Psoas muscle (tissue), 8 donors: ENCODE data around the gene NT5DC1. TPM values are rescaled to one million over a fixed set of nuclear protein-coding genes. Genes with fewer than 3 reads are reported as not detected.
"Not testable (repeated sequence)": the region's sequence is repeated elsewhere in the genome, so short reads cannot be mapped to it uniquely, and the experiment has no call there.

Experiments used
- ATAC-seq, 4 donors: fragments of 200-7000 bp; cut with Tn5 transposase; one replicate each; pipeline ENCODE4 v1.9.1; 2020; ENCODE audit warnings: moderate library complexity in 3 of 4, mild to moderate bottlenecking in 2 of 4
- DNase-seq, 2 donors: peaks; one replicate each; pipeline ENCODE4 v3.0.0-alpha.2; 2020
- H3K27ac ChIP-seq: fragments of 200-600 bp; one replicate; pipeline ENCODE4 v1.8.0; 2022
- H3K27me3 ChIP-seq, 3 donors: fragments of 200-600 bp in 1 of 3; one replicate each; pipeline versions ENCODE4 v1.6.1 to v1.8.0; 2013 to 2022; ENCODE audit warnings: low read length in 2 of 3, mild to moderate bottlenecking in 2 of 3, moderate library complexity in 1 of 3; ENCODE audit not compliant: insufficient read depth in 3 of 3
- H3K36me3 ChIP-seq, 2 donors: fragments of 200-600 bp in 1 of 2; one replicate each; pipeline versions ENCODE4 v1.6.1 to v1.8.0; 2013 to 2022; ENCODE audit warnings: low read depth in 1 of 2, mild to moderate bottlenecking in 1 of 2, moderate library complexity in 1 of 2; ENCODE audit not compliant: insufficient read depth in 1 of 2
- H3K4me1 ChIP-seq: fragments of 200-600 bp; one replicate; pipeline ENCODE4 v1.8.0; 2022
- H3K4me3 ChIP-seq: fragments of 200-600 bp; one replicate; pipeline ENCODE4 v1.8.0; 2022; ENCODE audit warnings: mild to moderate bottlenecking
- H3K9me3 ChIP-seq: fragments of 200-600 bp; one replicate; pipeline ENCODE4 v1.8.0; 2022
- WGBS, 3 donors: extraction: QIAGEN DNeasy Blood & Tissue Kit; methylation state at CpG; one replicate each; pipeline versions ENCODE4 v1.1.6 to v1.1.7; 2013; 5-methylcytosine and 5-hydroxymethylcytosine counted together
- intact Hi-C, 2 donors: fragments of 100-400 bp; cut with DNase I; formaldehyde crosslinking; loops; one replicate each; pipeline versions ENCODE4 v1.11.0 to v1.14.2; 2022
- polyA plus RNA-seq, 3 donors: library from polyadenylated mRNA; stranded (reverse); fragments of 200-250 nt; gene quantifications; one replicate each; pipeline ENCODE4 v1.2.3, GENCODE V29; 2013
- total RNA-seq, 4 donors: library from RNA; stranded (reverse); fragmentation: NEBNext Ultra II Directional in 2 of 4; extraction: Animal tissue kit (Norgen Biotek cat#: 25700) in 2 of 4; gene quantifications; one replicate each; pipeline versions ENCODE4 v1.2.1 to v1.2.4, GENCODE V29; 2021 to 2023
- TF ChIP-seq, protein P1 (sequence below): fragments of 200-600 bp; IDR thresholded peaks from one replicate; pipeline ENCODE4 v1.8.0; 2022; ENCODE audit warnings: antibody characterized with exemption
- donor health status: healthy with polysubstance abuse.
- donor health status: DM: no; HTN: no; CAD: no; lungs with moderate emphysema.
- donor health status: Bipolar disorder and iron deficiency.
- donor health status: healthy.
- donor health status: DM: yes; HTN: yes; CAD: no.
- donor health status: DM: no; HTN: no; CAD: no.
- donor health status: DM: no; HTN: no; CAD: no.
- donor health status: DM: yes; HTN: yes; CAD: no.

NT5DC1 gene
- total and polyA plus RNA-seq, 7 donors, result 4.6 to 30.9 (median 26.7) TPM

DNA sequence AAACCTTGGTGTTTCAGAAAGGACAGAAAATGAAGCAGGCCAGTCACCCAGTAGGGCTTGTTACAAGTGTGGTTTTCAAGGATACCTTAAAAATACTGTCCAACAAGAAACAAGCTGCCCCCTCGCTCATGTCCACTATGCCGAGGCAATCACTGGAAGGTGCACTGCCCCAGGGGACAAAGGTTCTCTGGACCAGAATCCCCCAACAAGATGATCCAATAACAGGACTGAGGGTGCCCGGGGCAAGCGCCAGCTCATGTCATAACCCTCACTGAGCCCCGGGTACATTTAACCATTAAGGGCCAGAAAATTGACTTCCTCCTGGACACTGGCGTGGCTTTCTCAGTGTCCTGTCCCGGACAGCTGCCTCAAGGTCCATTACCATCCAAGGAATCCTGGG is 6.6 kb upstream of the NT5DC1 start:
- no peaks in the 10 kb centered on the region for H3K27me3 ChIP-seq
- 95 to 97% (median 96%) methylated on average over 7 of the region's 7 CpGs for WGBS, 3 donors
- TF ChIP-seq, protein P1, sequence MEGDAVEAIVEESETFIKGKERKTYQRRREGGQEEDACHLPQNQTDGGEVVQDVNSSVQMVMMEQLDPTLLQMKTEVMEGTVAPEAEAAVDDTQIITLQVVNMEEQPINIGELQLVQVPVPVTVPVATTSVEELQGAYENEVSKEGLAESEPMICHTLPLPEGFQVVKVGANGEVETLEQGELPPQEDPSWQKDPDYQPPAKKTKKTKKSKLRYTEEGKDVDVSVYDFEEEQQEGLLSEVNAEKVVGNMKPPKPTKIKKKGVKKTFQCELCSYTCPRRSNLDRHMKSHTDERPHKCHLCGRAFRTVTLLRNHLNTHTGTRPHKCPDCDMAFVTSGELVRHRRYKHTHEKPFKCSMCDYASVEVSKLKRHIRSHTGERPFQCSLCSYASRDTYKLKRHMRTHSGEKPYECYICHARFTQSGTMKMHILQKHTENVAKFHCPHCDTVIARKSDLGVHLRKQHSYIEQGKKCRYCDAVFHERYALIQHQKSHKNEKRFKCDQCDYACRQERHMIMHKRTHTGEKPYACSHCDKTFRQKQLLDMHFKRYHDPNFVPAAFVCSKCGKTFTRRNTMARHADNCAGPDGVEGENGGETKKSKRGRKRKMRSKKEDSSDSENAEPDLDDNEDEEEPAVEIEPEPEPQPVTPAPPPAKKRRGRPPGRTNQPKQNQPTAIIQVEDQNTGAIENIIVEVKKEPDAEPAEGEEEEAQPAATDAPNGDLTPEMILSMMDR, result no peak
- intact Hi-C loops, result no loop called here
- H3K36me3 ChIP-seq, result no peaks in the 10 kb centered on the region
- no peak overlapping the region for H3K27ac ChIP-seq
- peaks cover 4% of the 10 kb centered on the region for H3K9me3 ChIP-seq
- DNase-seq (no peak), ATAC-seq (no peak)
- no peak overlapping the region for H3K4me3 ChIP-seq
- no peaks in the 10 kb centered on the region for H3K4me1 ChIP-seq

DNA sequence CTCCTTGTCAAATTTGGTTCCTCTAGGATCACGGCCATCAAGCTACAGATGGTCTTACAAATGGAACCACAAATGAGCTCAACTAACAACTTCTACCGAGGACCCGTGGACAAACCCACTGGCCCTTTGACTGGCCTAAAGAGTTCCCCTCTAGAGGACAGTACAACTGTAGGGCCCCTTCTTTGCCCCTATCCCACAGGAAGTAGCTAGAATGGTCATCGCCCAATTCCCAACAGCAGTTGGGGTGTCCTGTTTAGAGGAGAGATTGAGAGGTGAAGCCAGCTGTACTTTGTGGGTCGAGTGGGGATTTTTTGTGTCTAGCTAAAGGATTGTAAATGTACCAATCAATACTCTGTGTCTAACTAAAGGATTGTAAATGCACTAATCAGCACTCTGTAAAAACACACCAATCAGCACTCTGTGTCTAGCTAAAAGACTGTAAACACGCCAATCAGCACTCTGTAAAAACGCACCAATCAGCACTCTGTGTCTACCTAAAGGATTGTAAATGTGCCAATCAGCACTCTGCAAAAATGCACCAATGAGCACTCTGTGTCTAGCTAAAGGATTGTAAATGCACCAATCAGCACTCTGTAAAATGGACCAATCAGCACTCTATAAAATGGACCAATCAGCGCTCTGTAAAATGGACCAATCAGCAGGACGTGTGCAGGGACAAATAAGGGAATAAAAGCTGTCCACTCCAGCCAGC is 4.4 kb upstream of the NT5DC1 start:
- not testable (repeated sequence) for H3K4me3 ChIP-seq, ATAC-seq, H3K9me3 ChIP-seq, H3K27me3 ChIP-seq, H3K27ac ChIP-seq, H3K36me3 ChIP-seq, DNase-seq, H3K4me1 ChIP-seq
- 88 to 93% (median 91%) methylated on average over 9 of the region's 9 CpGs for WGBS, 3 donors
- intact Hi-C loops, result loop anchor here in 1 of 2 donors (5.0 kb wide), 1 partner anchor 84 kb away; no protein-coding TSS in a partner anchor

DNA sequence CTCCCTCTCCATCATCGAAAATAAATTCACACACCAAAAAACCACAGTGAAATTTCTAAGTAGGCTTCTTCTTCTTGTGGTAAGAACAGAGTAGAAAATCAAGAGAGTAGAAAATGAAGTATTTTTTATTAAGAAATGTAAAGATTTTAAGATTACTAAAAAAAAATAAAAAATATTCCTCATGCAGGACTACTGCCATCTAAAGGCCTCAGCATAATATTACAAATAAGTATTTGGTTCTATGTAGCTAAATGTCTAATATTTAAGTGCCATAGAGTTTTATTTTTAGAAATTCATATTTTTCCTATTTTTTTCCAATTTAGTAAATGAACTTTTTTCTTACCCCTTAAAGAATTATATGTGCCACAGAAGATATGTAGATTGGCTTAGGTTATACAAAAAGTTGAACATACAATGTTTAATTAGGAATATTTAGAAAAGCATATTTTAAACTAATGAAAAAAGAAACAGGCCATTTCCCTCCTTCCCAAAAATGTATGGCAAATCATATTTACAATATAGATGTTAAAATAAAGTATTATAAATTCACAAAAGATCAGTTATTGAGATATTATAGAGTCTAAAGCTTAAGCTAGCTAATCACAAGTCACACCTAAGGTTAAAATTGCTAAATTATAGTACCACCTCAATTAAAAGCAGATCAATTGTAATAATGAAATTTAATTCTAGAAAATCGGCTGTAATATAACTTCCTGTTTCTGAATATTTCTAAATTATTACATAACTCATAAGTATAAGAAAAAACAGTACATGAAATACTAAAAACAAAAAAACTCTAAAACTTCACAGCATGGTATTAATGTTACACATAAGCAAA is 3.5 kb upstream of the NT5DC1 start:
- no peaks in the 10 kb centered on the region for H3K27me3 ChIP-seq
- no peak overlapping the region for H3K4me3 ChIP-seq
- DNase-seq, result no peak
- H3K36me3 ChIP-seq, result no peaks in the 10 kb centered on the region
- no peak for ATAC-seq
- H3K9me3 ChIP-seq, result peaks cover 4% of the 10 kb centered on the region
- TF ChIP-seq, protein P1, result peak; percentile 54
- WGBS, 3 donors, result 32 to 61% (median 35%) methylated on average over 2 of the region's 2 CpGs
- intact Hi-C loops, result loop anchor here in 1 of 2 donors (5.0 kb wide), 1 partner anchor 85 kb away; no protein-coding TSS in a partner anchor
- H3K4me1 ChIP-seq, result peaks cover 17% of the 10 kb centered on the region
- no peak overlapping the region for H3K27ac ChIP-seq

DNA sequence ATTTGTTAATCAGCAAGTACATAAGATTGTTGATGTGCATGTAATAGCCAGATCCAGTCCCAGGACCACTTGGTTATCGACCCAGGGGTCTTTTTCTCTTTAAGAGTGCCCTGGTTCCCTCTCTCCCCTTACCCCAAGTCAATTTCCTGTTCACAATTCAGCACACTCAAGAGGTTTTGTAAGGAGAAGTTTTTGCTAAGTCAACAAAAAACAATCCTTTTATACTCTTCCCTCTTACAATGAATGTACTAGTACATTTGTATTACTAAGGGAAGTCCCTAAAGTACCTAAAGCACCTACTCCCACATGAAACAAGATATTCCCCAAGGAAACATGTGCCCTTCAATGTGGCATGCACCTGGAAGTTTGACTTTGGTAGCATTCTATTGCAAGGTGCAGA is 1.6 kb upstream of the NT5DC1 start:
- intact Hi-C loops, result loop anchor here in 1 of 2 donors (5.0 kb wide), 1 partner anchor 87 kb away; no protein-coding TSS in a partner anchor
- WGBS, 3 donors, result 68 to 91% (median 82%) methylated on average over 1 of the region's 1 CpG
- no peak overlapping the region for H3K4me3 ChIP-seq
- no peak overlapping the region for H3K27ac ChIP-seq
- no peak for DNase-seq
- TF ChIP-seq, protein P1, result no peak
- no peaks in the 10 kb centered on the region for H3K27me3 ChIP-seq
- no peak for ATAC-seq
- H3K4me1 ChIP-seq, result peaks cover 30% of the 10 kb centered on the region
- peaks cover 4% of the 10 kb centered on the region for H3K9me3 ChIP-seq
- no peaks in the 10 kb centered on the region for H3K36me3 ChIP-seq

DNA sequence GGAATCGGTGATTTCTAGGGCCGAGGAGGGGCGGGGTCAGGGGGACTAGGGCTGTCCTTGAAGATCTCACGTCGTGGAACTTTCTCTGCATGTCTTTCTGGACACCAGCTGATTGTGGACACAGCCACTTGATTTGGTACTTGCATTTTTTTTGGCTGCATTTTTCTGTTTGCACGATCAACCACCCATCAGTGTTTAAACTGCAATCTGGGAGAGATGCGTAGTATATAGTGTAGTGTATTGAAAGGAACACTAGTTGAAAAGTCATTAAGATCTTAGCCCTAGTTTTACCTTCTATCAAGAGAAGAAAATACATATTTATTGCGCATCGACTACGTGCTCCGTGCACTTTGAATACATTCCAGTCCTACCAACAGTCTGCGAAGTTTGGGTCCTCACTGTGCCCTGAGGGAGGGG is 657 bp downstream of the NT5DC1 start:
- Histone ChIP-seq H3K36me3 (no peaks in the 10 kb centered on the region), H3K4me1 (peaks cover 52% of the 10 kb centered on the region), H3K9me3 (no peaks in the 10 kb centered on the region), H3K4me3 (peak overlapping the region; percentile 87), H3K27ac (peak overlapping the region; percentile 95), H3K27me3 (no peaks in the 10 kb centered on the region)
- no peak for DNase-seq
- 1 to 2% (median 1%) methylated on average over 12 of the region's 12 CpGs for WGBS, 3 donors
- no peak for ATAC-seq
- intact Hi-C loops, result loop anchor here (2.0 to 5.0 kb wide), 2 partner anchors 39 to 91 kb away; partner anchors contain the start of gene FRK (in 1 of the 2)
- TF ChIP-seq, protein P1, result no peak
